ENCODE data around the gene FIGN.

FIGN gene

DNA sequence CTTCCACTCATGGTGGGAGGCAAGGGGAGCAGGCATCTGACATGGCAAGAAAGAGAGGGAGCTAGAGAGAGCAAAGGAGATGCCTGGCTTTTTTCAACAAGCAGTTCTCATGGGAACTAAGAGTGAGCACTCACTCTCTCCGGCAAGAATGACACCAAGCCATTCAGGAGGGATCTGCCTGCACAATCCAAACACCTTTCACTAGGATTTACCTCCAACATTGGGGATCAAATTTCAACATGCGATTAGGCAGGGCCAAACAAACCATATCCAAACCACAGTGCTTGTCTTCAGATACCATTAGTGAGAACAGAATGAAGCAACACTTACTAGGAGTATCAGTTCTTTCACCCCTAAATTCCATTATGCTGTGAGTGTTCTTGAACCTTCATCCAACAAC is 77.3 kb downstream of the FIGN start:
- H3K36me3 ChIP-seq (replicated peaks): no peaks in the 10 kb centered on the region
- peaks cover 27% of the 10 kb centered on the region for H3K4me1 ChIP-seq
- H3K9me3 ChIP-seq: no peaks in the 10 kb centered on the region
- H3K27me3 ChIP-seq (ENCODE audit: low read depth): no peaks in the 10 kb centered on the region
- H3K4me3 ChIP-seq: no peak overlapping the region
- no peak for DNase-seq (ENCODE audit: low spot score in 2 of 2)
- in situ Hi-C loops (cut with MboI; ENCODE audit: low sequenced_read_pairs): no loop called here

DNA sequence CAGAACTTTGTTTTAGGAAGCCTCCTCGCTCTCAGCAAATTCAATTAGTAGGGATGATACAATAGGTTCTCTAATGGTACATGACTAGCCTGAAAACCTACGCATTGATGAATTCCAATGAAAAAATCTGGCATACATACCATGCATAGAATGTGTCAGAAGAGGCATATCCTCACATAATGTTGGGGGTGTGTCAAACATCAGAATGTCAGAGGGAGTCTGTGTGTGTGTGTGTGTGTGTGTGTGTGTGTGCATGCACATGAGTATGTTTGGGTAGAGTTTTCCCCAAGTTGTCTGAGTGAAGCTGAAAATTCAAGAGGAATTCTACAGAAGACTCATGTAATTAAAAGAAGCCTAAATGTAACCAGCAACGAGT is 78.5 kb downstream of the FIGN start:
- Histone ChIP-seq H3K27me3 (ENCODE audit: low read depth) (no peaks in the 10 kb centered on the region), H3K4me1 (peaks cover 21% of the 10 kb centered on the region), H3K4me3 (no peak overlapping the region), H3K36me3 (replicated peaks) (no peaks in the 10 kb centered on the region), H3K9me3 (no peaks in the 10 kb centered on the region)
- no peak for DNase-seq (ENCODE audit: low spot score in 2 of 2)
- in situ Hi-C loops (cut with MboI; ENCODE audit: low sequenced_read_pairs): no loop called here

DNA sequence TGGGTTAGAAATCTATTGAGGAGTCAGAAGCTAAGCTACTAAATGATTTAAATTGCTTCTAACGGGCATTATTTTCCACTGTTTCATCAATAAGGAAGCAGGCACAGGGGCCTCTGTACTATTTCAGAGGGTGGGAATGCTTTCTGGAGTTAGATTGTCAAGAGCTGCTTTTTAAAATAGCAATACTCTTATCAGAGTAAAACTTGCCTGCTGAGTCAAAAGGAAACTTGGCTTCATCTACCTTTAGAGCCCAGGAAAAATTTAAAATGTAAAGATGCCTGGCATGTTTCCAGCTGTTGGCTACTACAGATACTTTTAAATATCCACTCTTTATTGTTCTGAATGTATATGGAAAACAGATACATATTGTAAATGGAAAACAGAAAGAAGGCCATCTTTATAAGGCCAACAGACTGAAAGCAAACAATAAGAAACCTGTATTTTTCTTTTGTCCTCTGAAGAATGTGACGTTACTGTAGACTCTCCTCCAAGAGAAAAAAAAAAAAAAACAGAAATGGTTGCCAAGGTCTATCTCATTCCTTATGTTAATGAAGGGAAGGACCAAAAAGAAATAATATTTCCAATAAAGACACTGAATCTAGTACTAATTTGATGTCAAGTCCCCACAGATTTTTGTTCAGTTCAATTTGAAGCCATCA is 79.1 kb downstream of the FIGN start:
- Histone ChIP-seq H3K27me3 (ENCODE audit: low read depth) (no peaks in the 10 kb centered on the region), H3K4me1 (peaks cover 16% of the 10 kb centered on the region), H3K36me3 (replicated peaks) (no peaks in the 10 kb centered on the region), H3K9me3 (no peaks in the 10 kb centered on the region), H3K4me3 (no peak overlapping the region)
- in situ Hi-C loops (cut with MboI; ENCODE audit: low sequenced_read_pairs): no loop called here
- DNase-seq (ENCODE audit: low spot score in 2 of 2): no peak

DNA sequence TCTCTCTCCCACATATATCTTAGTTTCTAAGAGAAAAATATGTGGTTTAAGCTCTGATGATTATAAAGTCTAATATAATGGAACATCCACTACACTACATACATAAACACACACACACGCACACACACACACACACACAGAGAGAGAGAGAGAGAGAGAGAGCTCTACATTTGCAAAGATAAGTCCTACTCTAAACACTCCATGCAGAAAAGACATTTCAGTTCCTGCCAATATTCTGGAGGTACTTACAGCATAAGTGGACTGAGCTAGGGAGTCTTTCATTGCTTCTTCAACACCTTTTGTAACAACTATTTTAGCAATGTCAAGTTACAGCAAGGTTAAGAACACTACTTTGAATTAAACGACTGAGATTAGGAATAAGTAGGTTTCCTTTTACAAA is 80.1 kb downstream of the FIGN start:
- H3K27me3 ChIP-seq (ENCODE audit: low read depth): no peaks in the 10 kb centered on the region
- in situ Hi-C loops (cut with MboI; ENCODE audit: low sequenced_read_pairs): no loop called here
- H3K4me3 ChIP-seq: no peak overlapping the region
- no peak for DNase-seq (ENCODE audit: low spot score in 2 of 2)
- H3K36me3 ChIP-seq (replicated peaks): no peaks in the 10 kb centered on the region
- no peaks in the 10 kb centered on the region for H3K9me3 ChIP-seq
- H3K4me1 ChIP-seq: peaks cover 12% of the 10 kb centered on the region

DNA sequence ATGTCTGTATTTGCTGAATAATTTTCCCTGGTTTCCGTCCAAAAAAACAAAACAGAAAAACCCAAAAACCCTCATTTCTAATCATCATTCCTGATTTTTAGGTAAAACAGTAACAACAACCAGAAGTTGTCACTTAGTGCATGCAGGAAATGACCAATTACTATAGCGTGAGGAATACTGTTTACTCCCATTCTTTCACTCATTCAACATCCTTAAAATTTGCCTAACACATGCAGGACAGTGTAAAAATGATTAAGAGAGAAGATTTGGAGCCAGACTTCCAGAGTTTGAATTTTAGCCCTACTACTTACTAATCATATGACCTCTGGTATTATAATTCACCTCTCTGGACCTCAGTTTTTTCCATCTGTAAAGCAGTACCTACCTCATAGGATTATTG is 83.1 kb downstream of the FIGN start:
- Histone ChIP-seq H3K4me3 (no peak overlapping the region), H3K36me3 (replicated peaks) (no peaks in the 10 kb centered on the region), H3K9me3 (no peaks in the 10 kb centered on the region), H3K4me1 (peaks cover 19% of the 10 kb centered on the region), H3K27me3 (ENCODE audit: low read depth) (no peaks in the 10 kb centered on the region)
- in situ Hi-C loops (cut with MboI; ENCODE audit: low sequenced_read_pairs): no loop called here
- no peak for DNase-seq (ENCODE audit: low spot score in 2 of 2)

DNA sequence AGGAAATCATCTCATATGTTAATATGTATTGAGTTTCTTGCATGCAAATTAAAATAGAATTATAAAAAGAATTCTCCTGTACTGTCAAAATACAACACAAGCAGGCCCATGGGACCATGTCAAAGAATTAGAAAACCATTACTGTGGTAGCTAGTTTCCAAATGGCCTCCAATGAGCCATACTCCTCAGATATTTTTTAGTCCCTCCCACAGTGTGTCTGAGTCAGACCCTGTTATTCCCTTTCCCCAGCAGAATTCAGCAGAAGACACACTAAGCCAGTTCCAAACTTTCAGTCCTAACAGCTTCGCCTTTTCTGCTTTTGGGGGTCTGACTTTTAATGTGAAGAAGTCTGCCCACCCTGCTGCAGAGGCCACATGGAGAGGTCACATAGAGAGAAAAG is 86.7 kb downstream of the FIGN start:
- no peaks in the 10 kb centered on the region for H3K27me3 ChIP-seq (ENCODE audit: low read depth)
- H3K36me3 ChIP-seq (replicated peaks): no peaks in the 10 kb centered on the region
- DNase-seq (ENCODE audit: low spot score in 2 of 2): no peak
- H3K4me1 ChIP-seq: peaks cover 40% of the 10 kb centered on the region
- H3K4me3 ChIP-seq: no peak overlapping the region
- H3K9me3 ChIP-seq: no peaks in the 10 kb centered on the region
- in situ Hi-C loops (cut with MboI; ENCODE audit: low sequenced_read_pairs): no loop called here

DNA sequence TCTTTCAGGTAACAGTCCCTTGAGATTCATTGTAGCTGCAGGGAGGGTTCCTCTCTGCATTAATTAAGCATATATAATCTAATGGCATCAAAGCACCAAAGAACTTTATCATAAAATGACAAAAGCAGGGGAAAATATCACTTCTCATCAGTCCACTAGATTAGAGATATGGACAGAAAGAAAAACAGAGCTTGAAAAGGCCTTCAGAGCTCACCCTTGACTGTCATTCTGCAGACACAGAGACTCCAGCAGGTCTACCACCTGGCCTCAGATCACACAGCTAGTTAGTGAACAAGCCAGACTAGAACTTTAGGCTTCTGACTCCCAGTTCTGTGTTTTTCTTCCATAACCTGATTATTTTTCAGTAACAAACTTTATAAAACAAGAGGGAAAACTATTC is 88.5 kb downstream of the FIGN start:
- no peak for DNase-seq (ENCODE audit: low spot score in 2 of 2)
- H3K4me1 ChIP-seq: peaks cover 43% of the 10 kb centered on the region
- in situ Hi-C loops (cut with MboI; ENCODE audit: low sequenced_read_pairs): no loop called here
- H3K36me3 ChIP-seq (replicated peaks): no peaks in the 10 kb centered on the region
- H3K4me3 ChIP-seq: no peak overlapping the region
- H3K9me3 ChIP-seq: no peaks in the 10 kb centered on the region
- no peaks in the 10 kb centered on the region for H3K27me3 ChIP-seq (ENCODE audit: low read depth)

DNA sequence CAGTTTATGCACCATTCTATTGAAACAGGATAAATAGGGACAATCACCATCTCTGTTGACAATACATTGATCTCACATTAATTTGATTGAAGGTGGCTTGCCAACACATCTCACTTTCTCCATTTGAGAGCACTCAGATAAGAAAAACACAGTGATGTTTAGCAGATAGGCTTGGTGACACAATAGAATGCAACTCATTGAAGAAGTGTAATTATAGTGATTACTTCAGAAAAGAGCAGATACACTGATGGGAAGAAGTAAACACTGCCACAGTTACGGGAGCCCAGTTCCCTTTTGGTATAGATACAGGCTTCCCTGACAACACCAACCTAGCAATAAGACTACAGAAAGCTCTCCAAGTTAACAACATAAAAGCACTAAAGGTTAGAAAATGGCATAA is 89.1 kb downstream of the FIGN start:
- H3K4me1 ChIP-seq: peaks cover 43% of the 10 kb centered on the region
- H3K36me3 ChIP-seq (replicated peaks): no peaks in the 10 kb centered on the region
- DNase-seq (ENCODE audit: low spot score in 2 of 2): peak in 1 of 2 experiments; percentile 41
- in situ Hi-C loops (cut with MboI; ENCODE audit: low sequenced_read_pairs): no loop called here
- H3K9me3 ChIP-seq: no peaks in the 10 kb centered on the region
- H3K4me3 ChIP-seq: no peak overlapping the region
- H3K27me3 ChIP-seq (ENCODE audit: low read depth): no peaks in the 10 kb centered on the region

DNA sequence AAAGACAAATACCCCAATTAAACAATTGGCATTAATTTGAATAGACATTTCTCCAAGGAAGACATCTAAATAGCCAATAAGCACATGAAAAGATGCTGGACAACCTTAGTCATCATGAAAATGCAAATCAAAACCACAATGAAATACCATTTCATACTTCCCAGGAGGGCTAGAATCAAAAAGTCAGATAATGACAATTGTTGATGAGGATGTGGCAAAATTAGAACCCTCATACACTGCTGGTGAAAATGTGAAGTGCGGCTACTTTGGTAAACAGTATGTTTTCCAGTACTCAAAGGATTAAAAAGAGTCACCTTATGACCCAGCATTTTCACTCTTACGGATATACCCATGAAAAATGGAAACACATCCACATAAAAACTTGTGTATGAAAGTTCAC is 91.6 kb downstream of the FIGN start:
- no peaks in the 10 kb centered on the region for H3K36me3 ChIP-seq (replicated peaks)
- in situ Hi-C loops (cut with MboI; ENCODE audit: low sequenced_read_pairs): no loop called here
- H3K4me1 ChIP-seq: peaks cover 43% of the 10 kb centered on the region
- no peaks in the 10 kb centered on the region for H3K27me3 ChIP-seq (ENCODE audit: low read depth)
- H3K9me3 ChIP-seq: no peaks in the 10 kb centered on the region
- no peak overlapping the region for H3K4me3 ChIP-seq
- no peak for DNase-seq (ENCODE audit: low spot score in 2 of 2)

DNA sequence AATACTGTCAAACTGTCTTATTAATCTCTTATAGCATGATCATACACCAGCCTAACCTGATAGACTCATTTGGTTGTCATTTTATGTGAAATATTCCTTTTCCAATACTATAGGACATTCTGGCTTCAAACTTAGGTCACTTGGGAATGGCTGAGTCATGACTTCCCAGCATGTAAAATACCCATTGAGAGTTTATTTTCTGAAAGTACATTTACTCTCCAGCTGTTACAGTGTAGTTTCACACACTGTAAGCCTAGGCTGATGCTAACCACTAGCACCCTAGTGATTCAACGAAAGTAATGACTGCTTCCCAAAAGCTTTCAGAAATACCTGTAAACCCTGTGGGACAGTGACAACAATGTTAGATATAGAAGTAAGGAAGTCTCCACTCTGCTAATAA is 93.8 kb downstream of the FIGN start:
- no peaks in the 10 kb centered on the region for H3K36me3 ChIP-seq (replicated peaks)
- H3K4me1 ChIP-seq: peaks cover 34% of the 10 kb centered on the region
- no peak for DNase-seq (ENCODE audit: low spot score in 2 of 2)
- H3K27me3 ChIP-seq (ENCODE audit: low read depth): no peaks in the 10 kb centered on the region
- H3K4me3 ChIP-seq: no peak overlapping the region
- in situ Hi-C loops (cut with MboI; ENCODE audit: low sequenced_read_pairs): no loop called here
- H3K9me3 ChIP-seq: no peaks in the 10 kb centered on the region

DNA sequence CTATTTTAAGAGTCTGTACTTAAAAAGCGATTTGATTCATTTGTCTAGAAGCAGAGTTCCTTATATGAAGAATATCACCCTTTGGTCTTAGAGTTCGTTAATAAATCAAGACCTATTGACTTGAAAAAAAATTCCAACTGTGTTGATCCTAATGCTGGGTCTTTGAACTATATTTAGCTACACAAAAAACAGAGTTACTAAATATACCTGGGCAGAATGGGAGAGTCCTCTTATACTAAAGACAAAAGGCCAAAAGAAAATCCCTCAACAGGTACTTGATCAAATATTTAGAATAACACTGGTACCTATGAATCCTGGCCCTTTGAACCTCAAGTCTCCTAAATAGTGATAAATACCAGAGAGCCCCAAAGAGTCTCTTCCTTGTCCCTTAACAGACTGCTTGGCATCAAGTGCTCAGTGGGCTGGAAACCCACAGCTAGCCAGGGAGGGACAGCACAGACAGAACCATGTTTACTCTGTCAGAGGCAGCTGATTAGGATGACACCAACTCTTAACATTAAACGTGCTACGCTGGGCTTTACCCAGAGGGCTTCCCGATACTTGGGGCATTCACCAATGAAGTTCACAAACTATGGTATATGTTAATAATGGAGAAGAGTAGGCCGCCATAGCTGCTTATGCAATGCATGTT is 95.1 kb downstream of the FIGN start:
- no peak for DNase-seq (ENCODE audit: low spot score in 2 of 2)
- H3K27me3 ChIP-seq (ENCODE audit: low read depth): no peaks in the 10 kb centered on the region
- peaks cover 21% of the 10 kb centered on the region for H3K4me1 ChIP-seq
- in situ Hi-C loops (cut with MboI; ENCODE audit: low sequenced_read_pairs): no loop called here
- H3K36me3 ChIP-seq (replicated peaks): no peaks in the 10 kb centered on the region
- H3K4me3 ChIP-seq: no peak overlapping the region
- H3K9me3 ChIP-seq: no peaks in the 10 kb centered on the region

DNA sequence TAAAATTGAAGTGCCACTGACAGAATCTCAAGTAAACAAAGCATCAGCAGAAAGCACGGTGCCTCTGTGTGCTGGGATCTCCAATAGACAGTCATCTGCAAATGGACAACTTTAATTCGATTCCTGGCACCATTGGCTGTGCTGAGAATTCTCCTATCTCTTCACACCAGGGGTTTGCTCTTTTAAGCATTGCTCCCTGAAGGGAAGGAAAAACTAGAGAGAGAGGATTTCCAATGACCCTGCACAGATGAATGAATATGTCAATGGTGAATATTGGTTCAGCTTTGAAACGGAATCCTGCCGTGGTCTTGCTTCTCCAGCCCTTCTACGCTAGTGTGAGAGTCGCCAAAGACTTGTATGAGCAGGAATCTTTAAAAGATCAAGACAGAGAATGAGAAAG is 97.9 kb downstream of the FIGN start:
- DNase-seq (ENCODE audit: low spot score in 2 of 2): no peak
- Histone ChIP-seq H3K36me3 (replicated peaks) (no peaks in the 10 kb centered on the region), H3K4me1 (peaks cover 6% of the 10 kb centered on the region), H3K4me3 (no peak overlapping the region), H3K9me3 (no peaks in the 10 kb centered on the region), H3K27me3 (ENCODE audit: low read depth) (no peaks in the 10 kb centered on the region)
- in situ Hi-C loops (cut with MboI; ENCODE audit: low sequenced_read_pairs): no loop called here

DNA sequence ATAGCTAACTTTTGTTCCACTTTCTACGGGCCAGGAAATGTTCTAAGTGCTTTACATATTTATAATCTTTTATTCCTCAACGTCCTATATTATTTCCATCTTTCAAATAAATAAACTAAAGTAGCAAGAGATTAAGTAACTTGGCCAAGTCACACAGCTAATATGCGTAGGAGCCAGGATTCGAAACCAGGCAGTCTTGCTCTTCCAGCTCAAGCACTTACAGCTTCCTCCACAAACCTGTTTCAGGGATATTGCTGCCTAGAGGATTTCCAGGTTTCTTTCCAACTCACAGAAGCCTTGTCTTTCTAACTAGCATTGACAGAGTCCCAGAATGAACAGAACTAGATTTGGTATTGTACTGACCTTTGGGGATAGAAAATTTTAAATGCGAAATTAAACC is 102.5 kb downstream of the FIGN start:
- peaks cover 2% of the 10 kb centered on the region for H3K4me1 ChIP-seq
- no peak overlapping the region for H3K4me3 ChIP-seq
- in situ Hi-C loops (cut with MboI; ENCODE audit: low sequenced_read_pairs): no loop called here
- DNase-seq (ENCODE audit: low spot score in 2 of 2): no peak
- no peaks in the 10 kb centered on the region for H3K27me3 ChIP-seq (ENCODE audit: low read depth)
- no peaks in the 10 kb centered on the region for H3K36me3 ChIP-seq (replicated peaks)
- H3K9me3 ChIP-seq: no peaks in the 10 kb centered on the region

DNA sequence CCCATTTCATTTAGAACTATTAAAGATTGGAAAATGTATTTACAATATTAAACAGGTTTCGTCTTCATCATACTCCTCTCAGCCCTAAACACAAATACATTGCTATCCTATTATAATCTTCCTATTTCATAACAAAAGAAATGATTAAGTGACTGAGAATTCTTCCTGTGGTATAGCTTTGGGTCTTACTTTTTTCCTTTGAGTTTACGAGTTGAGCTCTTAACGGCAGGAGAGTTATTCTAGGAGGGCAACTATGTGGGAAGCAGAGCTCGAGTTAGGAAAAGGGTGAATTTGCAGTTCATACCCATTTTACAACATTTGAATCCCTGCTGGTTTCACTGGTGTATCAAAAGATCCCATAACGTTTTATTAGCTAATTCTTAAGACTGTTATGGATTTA is 105.0 kb downstream of the FIGN start:
- Histone ChIP-seq H3K4me1 (no peaks in the 10 kb centered on the region), H3K27me3 (ENCODE audit: low read depth) (no peaks in the 10 kb centered on the region), H3K9me3 (no peaks in the 10 kb centered on the region), H3K36me3 (replicated peaks) (no peaks in the 10 kb centered on the region), H3K4me3 (no peak overlapping the region)
- DNase-seq (ENCODE audit: low spot score in 2 of 2): no peak
- in situ Hi-C loops (cut with MboI; ENCODE audit: low sequenced_read_pairs): no loop called here

DNA sequence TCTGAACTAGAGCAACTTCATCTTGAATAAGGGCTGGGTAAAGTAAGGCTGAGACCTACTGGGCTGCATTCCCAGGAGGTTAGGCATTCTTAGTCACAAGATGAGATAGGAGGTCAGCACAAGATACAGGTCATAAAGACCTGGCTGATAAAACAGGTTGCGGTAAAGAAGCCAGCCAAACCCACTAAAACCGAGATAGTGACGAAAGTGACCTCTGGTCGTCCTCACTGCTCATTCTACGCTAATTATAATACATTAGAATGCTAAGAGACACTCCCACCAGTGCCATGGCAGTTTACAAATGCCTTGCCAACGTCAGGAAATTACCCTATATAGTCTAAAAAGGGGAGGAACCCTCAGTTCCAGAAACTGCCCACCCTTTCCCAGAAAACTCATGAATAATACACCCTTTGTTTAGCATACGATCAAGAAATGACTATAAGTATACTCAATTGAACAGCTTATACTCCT is 109.1 kb downstream of the FIGN start:
- Histone ChIP-seq H3K4me3 (no peak overlapping the region), H3K9me3 (no peaks in the 10 kb centered on the region), H3K4me1 (no peaks in the 10 kb centered on the region), H3K36me3 (replicated peaks) (no peaks in the 10 kb centered on the region), H3K27me3 (ENCODE audit: low read depth) (no peaks in the 10 kb centered on the region)
- in situ Hi-C loops (cut with MboI; ENCODE audit: low sequenced_read_pairs): no loop called here
- DNase-seq (ENCODE audit: low spot score in 2 of 2): no peak

Data from HAP-1 (cell line).